ENCODE data around the gene TMA7.

Gene TMA7

GRCh38 chr3:48409291-48410201 lies 30.5 kb upstream of the TMA7 start:
- DNase-seq, result no peak

- DNase-seq, result no peak
Measured at GRCh38 chr3:48410205-48411040, 29.6 kb upstream of the TMA7 start.

GRCh38 chr3:48411041-48411588 lies 28.9 kb upstream of the TMA7 start:
- no peak for DNase-seq

- no peak for DNase-seq
Measured at GRCh38 chr3:48411606-48412374, 28.3 kb upstream of the TMA7 start.

GRCh38 chr3:48412375-48413001 lies 27.6 kb upstream of the TMA7 start:
- no peak for DNase-seq

- no peak for DNase-seq
Measured at GRCh38 chr3:48413086-48413485, 27.0 kb upstream of the TMA7 start.

- DNase-seq, result no peak
Measured at GRCh38 chr3:48413611-48414010, 26.4 kb upstream of the TMA7 start.

- DNase-seq, result no peak
Measured at GRCh38 chr3:48414376-48415250, 25.4 kb upstream of the TMA7 start.

- DNase-seq, result no peak
Measured at GRCh38 chr3:48415251-48415953, 24.7 kb upstream of the TMA7 start.

- DNase-seq, result no peak
Measured at GRCh38 chr3:48416091-48416505, 24.0 kb upstream of the TMA7 start.

- no peak for DNase-seq
Measured at GRCh38 chr3:48416546-48416945, 23.5 kb upstream of the TMA7 start.

- DNase-seq, result no peak
Measured at GRCh38 chr3:48417529-48418108, 22.4 kb upstream of the TMA7 start.

GRCh38 chr3:48418140-48418539 lies 21.9 kb upstream of the TMA7 start:
- no peak for DNase-seq

GRCh38 chr3:48418651-48419050 lies 21.4 kb upstream of the TMA7 start:
- DNase-seq, result no peak

GRCh38 chr3:48419149-48419548 lies 20.9 kb upstream of the TMA7 start:
- no peak for DNase-seq

GRCh38 chr3:48419597-48419996 lies 20.5 kb upstream of the TMA7 start:
- DNase-seq, result no peak

- no peak for DNase-seq
Measured at GRCh38 chr3:48420561-48420960, 19.5 kb upstream of the TMA7 start.

- no peak for DNase-seq
Measured at GRCh38 chr3:48422272-48422671, 17.8 kb upstream of the TMA7 start.

- DNase-seq, result no peak
Measured at GRCh38 chr3:48422681-48423080, 17.4 kb upstream of the TMA7 start.

GRCh38 chr3:48423241-48423882 lies 16.7 kb upstream of the TMA7 start:
- no peak for DNase-seq
